Activated CD8-positive, alpha-beta memory T cell treated with anti-CD3 and anti-CD28 coated beads for 24 hours (primary cell): ENCODE measurements around the gene TRIM38.

Experiments used
- DNase-seq: peaks from one replicate; pipeline ENCODE4 v3.0.0-alpha.2; 2020

The TRIM38 gene

DNA sequence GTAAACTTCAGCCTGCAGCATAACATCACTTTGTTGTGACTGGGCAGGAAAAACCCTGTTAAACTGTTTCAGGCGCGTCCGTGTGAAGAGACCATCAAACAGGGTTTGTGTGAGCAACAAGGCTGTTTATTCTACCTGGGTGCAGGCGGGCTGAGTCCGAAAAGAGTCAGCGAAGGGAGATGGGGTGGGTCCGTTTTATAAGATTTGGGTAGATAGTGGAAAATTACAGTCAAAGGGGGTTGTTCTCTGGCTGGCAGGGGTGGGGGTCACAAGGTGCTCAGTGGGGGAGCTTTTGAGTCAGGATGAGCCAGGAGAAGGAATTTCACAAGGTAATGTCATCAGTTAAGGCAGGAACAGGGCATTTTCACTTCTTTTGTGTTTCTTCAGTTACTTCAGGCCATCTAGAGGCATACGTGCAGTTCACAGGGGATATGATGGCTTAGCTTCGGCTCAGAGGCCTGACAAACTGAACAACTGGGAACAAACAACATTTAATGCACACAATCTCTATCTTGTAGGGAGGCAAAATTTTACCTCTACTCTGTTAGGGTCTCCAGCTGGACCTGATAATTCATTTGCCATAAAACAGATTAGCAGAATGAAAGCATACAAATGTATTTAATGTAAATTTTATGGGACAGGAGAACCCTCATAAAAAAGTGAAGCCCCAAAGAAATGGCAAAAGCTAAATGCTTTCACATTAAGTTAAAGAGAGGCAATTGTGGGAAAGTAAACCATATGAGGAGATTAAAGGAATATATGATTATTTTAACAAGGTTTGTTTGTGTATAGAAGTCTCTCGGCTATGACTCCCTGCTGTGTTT, 66.4 kb downstream of the TRIM38 start:
- no peak for DNase-seq

DNA sequence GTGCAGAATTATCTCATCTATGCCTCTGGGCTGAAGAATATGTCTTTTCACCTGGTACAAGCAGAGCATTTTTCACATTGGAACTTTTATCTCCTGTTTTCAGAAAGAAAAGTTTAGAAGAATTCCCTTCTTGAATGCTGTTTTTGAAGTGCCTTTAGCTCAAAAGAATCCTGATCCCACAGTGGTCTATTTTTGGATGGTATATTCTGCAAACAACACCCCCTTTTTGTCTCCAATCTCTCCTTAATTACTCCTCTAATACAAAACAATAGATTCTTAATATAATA, 66.9 kb downstream of the TRIM38 start:
- DNase-seq, result no peak

DNA sequence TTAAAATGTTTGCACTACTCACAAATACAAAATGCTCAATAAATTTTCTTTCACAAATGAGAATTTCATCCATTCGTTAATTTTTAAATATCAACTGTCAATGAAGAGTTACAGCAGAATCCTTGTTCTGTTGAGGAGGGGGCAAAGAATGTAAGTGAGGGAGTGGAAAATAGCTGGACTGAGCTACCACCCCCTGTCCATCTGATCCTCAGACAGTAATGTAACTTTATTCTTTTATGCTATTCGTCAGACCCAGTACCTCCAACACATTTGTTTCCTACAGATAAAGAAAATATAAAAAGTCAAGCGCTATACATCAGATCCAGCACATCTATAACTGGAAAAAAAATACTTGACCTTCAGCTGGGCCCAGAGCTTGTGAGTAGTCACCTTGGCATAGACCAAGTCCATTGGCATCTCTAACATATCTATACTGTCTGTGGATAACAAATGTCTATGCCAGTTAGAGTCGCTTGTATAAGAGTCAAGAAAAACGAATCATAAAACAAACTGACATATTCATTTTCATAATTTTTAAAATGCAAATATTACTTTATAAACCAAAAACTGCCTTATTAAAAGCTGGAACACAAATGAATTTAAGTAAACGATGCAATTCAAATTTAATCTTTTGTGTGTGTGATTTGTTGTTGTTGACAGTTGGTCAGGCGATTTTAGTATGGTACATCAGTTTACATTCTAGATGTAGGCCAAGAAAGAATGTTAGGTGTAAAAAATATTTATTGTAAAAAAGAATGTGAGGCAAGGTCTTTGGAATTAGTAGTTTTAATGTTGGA, 67.5 kb downstream of the TRIM38 start:
- DNase-seq, result no peak

DNA sequence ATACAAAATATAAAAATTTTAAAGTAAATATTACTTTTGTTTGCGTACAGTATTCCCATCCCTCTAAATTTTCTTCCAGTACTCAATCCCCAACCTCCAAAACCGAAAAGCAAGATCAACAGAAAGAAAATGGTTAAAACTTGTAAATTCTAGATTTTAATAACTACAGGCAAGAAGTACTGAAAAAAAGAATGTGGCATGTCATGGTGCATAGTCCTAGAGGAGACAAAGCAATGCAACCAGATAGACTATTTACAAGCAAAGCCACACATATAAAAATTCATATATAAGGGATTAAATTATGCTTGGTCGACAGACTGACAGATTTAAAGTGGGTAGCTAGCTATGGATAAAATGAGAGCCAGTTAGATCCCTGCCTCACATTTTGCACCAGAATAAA, 68.1 kb downstream of the TRIM38 start:
- DNase-seq, result no peak

DNA sequence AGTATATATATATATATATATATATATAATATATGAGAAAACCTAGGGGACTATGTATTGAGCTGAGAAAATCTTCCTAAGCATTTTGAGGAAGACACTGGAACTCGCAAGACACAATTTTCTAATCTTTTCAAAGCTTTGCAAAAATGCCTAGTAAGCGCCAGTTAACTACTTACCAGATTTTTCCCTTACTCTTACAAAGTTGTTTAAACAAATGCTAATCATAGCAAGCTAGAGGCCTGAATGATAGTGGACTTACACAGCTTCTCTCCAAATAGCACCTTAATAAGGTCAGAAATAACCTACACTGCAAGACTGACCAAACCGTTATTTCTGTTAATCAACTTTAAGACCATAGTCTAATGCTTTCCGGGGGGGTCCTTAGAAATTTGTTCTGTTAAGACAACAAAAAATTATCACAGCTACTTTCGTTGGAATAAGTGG, 68.6 kb downstream of the TRIM38 start:
- no peak for DNase-seq

DNA sequence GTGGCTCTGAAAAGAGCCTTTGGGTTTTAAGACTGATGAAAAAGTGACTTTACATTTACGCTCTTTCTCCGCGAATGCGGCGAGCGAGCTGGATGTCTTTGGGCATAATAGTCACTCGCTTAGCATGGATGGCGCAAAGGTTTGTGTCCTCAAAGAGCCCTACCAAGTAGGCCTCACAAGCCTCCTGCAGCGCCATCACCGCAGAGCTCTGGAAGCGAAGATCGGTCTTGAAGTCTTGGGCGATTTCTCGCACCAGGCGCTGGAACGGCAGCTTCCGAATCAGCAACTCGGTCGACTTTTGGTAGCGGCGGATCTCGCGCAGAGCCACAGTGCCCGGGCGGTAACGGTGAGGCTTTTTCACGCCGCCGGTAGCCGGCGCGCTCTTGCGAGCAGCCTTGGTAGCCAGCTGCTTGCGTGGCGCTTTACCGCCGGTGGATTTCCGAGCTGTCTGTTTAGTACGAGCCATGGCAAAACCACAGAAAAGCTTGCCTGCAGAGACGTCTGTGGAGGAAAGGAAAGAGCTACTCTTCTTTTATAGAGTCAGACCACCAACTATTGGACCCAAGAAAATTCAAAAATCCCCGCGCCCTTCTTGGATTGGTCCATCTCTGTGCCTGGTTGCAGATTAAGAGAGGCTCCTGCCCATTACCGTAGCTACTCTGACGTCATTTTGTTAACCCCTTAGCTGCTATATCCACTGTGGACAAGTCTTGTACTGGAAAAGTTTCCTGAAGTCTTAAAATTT, 69.2 kb downstream of the TRIM38 start:
- DNase-seq, result peak; percentile 88

DNA sequence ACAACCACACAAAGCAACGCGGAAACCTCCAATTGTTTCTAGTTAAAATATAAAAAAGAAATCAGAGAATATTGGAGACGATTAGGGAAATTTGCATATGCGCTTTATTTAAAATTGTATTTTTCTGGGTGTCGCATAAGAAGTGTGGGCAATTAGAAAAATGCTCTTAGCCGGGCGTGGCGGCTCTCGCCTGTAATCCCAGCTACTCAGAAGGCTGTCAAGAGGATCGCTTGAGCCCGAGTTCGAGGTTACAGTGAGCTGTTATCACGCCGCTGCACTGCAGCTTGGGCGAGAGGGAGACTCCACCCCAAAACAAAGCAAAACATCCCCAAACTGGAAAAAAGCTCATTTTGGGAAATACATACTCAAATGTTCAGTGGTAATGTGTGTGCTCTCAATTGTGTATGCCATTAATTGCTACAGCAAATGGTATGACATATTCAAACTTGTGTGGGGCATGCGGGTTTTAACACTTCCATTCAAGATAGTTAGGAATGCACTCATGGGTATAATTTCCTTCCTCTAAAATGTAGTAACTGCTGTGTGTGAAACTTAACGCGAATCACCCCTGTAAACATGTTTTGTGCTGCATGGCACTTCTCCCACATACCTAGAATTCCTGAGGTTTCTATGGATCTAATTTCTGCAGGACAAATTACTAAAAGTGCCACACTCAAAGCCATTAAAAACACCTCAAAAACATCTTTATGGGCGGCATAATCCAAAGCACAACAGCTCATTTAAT, 69.9 kb downstream of the TRIM38 start:
- DNase-seq, result no peak

DNA sequence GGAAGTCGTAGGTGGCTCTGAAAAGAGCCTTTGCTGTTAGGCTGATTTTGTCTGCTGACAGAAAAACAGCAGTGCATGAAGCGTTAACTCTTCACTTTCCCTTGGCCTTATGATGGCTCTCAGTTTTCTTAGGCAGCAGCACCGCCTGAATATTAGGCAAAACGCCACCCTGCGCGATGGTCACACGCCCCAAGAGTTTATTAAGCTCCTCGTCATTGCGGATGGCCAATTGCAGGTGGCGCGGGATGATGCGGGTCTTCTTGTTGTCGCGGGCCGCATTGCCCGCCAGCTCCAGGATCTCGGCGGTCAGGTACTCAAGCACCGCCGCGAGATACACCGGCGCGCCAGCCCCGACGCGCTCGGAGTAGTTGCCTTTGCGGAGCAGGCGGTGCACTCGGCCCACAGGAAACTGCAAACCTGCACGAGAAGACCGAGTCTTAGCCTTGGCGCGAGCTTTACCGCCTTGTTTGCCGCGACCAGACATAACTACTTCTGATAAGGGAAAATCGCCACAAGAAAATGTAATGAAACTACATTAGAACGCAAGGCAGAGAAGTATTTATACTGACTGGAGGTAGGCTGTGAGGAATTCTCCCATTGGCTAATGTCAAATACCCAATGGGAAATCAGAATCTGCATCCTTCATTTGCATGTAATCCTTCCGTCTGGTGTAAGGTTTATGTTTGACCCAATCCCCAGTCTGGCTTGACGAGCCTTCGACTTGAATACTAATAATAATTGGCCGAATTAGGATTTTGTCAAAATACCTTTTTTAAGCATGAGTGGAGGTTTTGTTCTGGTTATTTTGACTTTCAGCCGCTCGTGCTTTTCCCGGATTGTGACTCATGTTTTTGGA, 70.7 kb downstream of the TRIM38 start:
- DNase-seq, result peak; percentile 86

DNA sequence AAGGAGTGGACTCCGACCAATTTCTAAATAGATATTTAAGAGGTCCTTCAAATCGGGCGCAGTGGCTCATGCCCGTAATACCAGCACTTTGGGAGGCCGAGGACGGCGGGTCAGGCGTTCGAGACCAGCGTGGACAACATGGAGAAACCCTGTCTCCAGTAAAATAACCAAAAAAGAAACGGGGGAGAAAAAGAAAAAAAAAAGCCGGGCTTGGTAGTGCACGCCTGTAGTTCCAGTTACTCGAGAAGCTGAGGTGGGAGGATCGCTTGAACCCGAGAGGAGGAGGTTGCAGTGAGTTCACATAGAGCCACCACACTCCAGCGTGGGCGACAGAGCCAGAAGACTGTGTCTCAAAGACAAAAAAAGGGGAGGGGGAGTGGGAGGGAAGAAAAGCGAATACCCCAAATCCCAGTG, 71.3 kb downstream of the TRIM38 start:
- peak; percentile 69 for DNase-seq

DNA sequence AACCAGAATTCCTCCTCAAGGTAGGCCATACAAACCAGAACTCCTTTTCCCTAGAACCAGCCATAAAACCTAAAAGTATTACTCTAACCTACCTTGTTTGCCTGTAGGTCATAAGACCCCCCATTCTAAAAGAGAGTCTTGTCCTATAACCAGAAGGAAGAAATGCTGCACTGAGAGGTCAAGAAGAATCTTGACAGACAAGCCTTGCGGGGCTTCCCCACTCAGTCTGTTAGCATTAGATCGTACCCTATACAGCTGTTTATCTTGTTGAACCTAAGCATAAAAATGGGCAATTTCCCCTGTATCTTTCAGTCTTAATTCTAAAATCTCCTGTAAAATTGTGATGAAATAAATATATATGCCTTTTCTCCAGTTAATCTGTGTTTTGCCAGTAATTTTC, 72.3 kb downstream of the TRIM38 start:
- DNase-seq, result no peak
